Sigmoid colon (tissue), 7 donors: ENCODE measurements around the gene FLNB. TPM values are rescaled to one million over a fixed set of nuclear protein-coding genes. Genes with fewer than 3 reads are reported as not detected.

ENCODE experiments used
- DNase-seq: peaks from one replicate; pipeline ENCODE4 v3.0.0-alpha.2; 2019
- H3K27ac ChIP-seq, 4 donors: fragments of 200-600 bp; sonication (generic); one replicate each; pipeline ENCODE4 v1.5.1; 2016 to 2019; ENCODE audit warnings: mild to moderate bottlenecking in 1 of 4
- H3K27me3 ChIP-seq, 3 donors: fragments of 200-600 bp; sonication (generic); one replicate each; pipeline ENCODE4 v1.5.1; 2019; ENCODE audit warnings: mild to moderate bottlenecking in 1 of 3
- H3K36me3 ChIP-seq, 4 donors: fragments of 200-600 bp; sonication (generic); one replicate each; pipeline ENCODE4 v1.5.1; 2016 to 2019
- H3K4me1 ChIP-seq, 4 donors: fragments of 200-600 bp; sonication (generic); one replicate each; pipeline ENCODE4 v1.5.1; 2017 to 2019
- H3K4me3 ChIP-seq, 4 donors: fragments of 200-600 bp; sonication (generic); one replicate each; pipeline ENCODE4 v1.5.1; 2017 to 2019; ENCODE audit warnings: mild to moderate bottlenecking in 2 of 4, moderate library complexity in 1 of 4
- H3K9me3 ChIP-seq, 4 donors: fragments of 200-600 bp in 3 of 4; sonication (generic) in 3 of 4; one replicate each; pipeline versions ENCODE4 v1.5.1 to v1.6.1; 2013 to 2019
- CTCF ChIP-seq, 4 experiments: fragments of 450-650 bp in 3 of 4; fragments of 200-600 bp in 1 of 4; IDR thresholded peaks; one replicate each; pipeline ENCODE4 v1.5.1; 2016 to 2019; ENCODE audit warnings: antibody characterized with exemption in 4 of 4, mild to moderate bottlenecking in 3 of 4, moderate library complexity in 2 of 4
- EP300 ChIP-seq, 4 donors: sonication (generic); formaldehyde crosslinking; IDR thresholded peaks; one replicate each; pipeline ENCODE4 v1.6.1; 2017; ENCODE audit warnings: antibody characterized with exemption in 4 of 4
- POLR2A ChIP-seq, 2 donors: fragments of 450-650 bp; IDR thresholded peaks; one replicate each; pipeline ENCODE4 v1.6.1; 2016; ENCODE audit warnings: antibody characterized with exemption in 2 of 2, mild to moderate bottlenecking in 2 of 2, moderate library complexity in 2 of 2
- POLR2AphosphoS5 ChIP-seq, 4 donors: sonication (generic); formaldehyde crosslinking; IDR thresholded peaks; one replicate each; pipeline ENCODE4 v1.6.1; 2017; ENCODE audit warnings: antibody characterized with exemption in 4 of 4
- whole genome bisulfite sequencing, 2 donors: extraction: QIAGEN DNeasy Blood & Tissue Kit; methylation state at CpG; one replicate each; pipeline ENCODE4 v1.1.7; 2013; 5-methylcytosine and 5-hydroxymethylcytosine counted together
- intact Hi-C: fragments of 100-400 bp; cut with DNase I; formaldehyde crosslinking; loops from one replicate; pipeline ENCODE4 v1.15.1; 2023
- polyA plus RNA-seq, 3 donors: library from polyadenylated mRNA; stranded (reverse); fragments of 200-250 nt; gene quantifications; one replicate each; pipeline ENCODE4 v1.2.3, GENCODE V29; 2013
- total RNA-seq, 4 donors: library from RNA; depleted of rRNA; stranded (reverse); fragments of >200 nt; gene quantifications; one replicate each; pipeline ENCODE4 v1.1.0, GENCODE V29; 2016
- donor health status: healthy with polysubstance abuse.
- donor health status: Bipolar disorder and iron deficiency.
- donor health status: healthy.

Gene FLNB
- total and polyA plus RNA-seq, 7 donors: 51.7 to 277 (median 109) TPM

- no peak overlapping the region for H3K4me3 ChIP-seq
- H3K4me1 ChIP-seq: peaks cover 0 to 71% (median 62%) of the 10 kb centered on the region in 4 donors
- no peaks in the 10 kb centered on the region for H3K9me3 ChIP-seq
- H3K36me3 ChIP-seq: peaks cover 0 to 43% (median 17%) of the 10 kb centered on the region in 4 donors
- 80 to 84% methylated on average over 16 of the region's 16 CpGs for WGBS, 2 donors
- intact Hi-C loops: loop anchor here (2.0 to 10.0 kb wide), 4 partner anchors 32 to 280 kb away; partner anchors contain the start of gene FLNB
- DNase-seq: peak; percentile 70
- peak overlapping the region; percentile 65 to 92 (median 82) for H3K27ac ChIP-seq
- H3K27me3 ChIP-seq: no peaks in the 10 kb centered on the region
- TF ChIP-seq POLR2AphosphoS5 (IDR thresholded peaks at IDR 0.05): peak; percentile 4 to 50 (median 28)
- TF ChIP-seq CTCF (IDR thresholded peaks at IDR 0.05): no peak
These were observed 156.9 kb downstream of the FLNB start for GRCh38 chr3:58164906-58165821.

GRCh38 chr3:58167431-58168351 is 159.5 kb downstream of the FLNB start:
- Histone ChIP-seq H3K27me3 (no peaks in the 10 kb centered on the region), H3K27ac (peak overlapping the region; percentile 47 to 92 (median 82)), H3K4me1 (peaks cover 0 to 59% (median 52%) of the 10 kb centered on the region in 4 donors), H3K36me3 (peaks cover 0 to 50% (median 25%) of the 10 kb centered on the region in 4 donors), H3K4me3 (no peak overlapping the region), H3K9me3 (no peaks in the 10 kb centered on the region)
- intact Hi-C loops: loop anchor here (10.0 kb wide), 1 partner anchor 283 kb away; no protein-coding TSS in a partner anchor
- WGBS, 2 donors: 87 to 89% methylated on average over 16 of the region's 16 CpGs
- TF ChIP-seq CTCF (IDR thresholded peaks at IDR 0.05): peak; percentile 59 to 91 (median 78)
- TF ChIP-seq POLR2AphosphoS5 (IDR thresholded peaks at IDR 0.05): peak in 2 of 4 donors; percentile 39 to 44
- TF ChIP-seq EP300 (IDR thresholded peaks at IDR 0.05): no peak
- TF ChIP-seq POLR2A (IDR thresholded peaks at IDR 0.05): no peak
- peak; percentile 89 for DNase-seq

GRCh38 chr3:58168498-58168897 is 160.3 kb downstream of the FLNB start:
- peak overlapping the region in 3 of 4 donors; percentile 75 to 92 (median 88) for H3K27ac ChIP-seq
- no peaks in the 10 kb centered on the region for H3K27me3 ChIP-seq
- no peak overlapping the region for H3K4me3 ChIP-seq
- intact Hi-C loops: loop anchor here (10.0 kb wide), 1 partner anchor 284 kb away; no protein-coding TSS in a partner anchor
- H3K36me3 ChIP-seq: peaks cover 0 to 42% (median 20%) of the 10 kb centered on the region in 4 donors
- no peak for DNase-seq
- 90 to 95% methylated on average over 7 of the region's 7 CpGs for WGBS, 2 donors
- H3K9me3 ChIP-seq: no peaks in the 10 kb centered on the region
- TF ChIP-seq CTCF (IDR thresholded peaks at IDR 0.05) (no peak), POLR2AphosphoS5 (IDR thresholded peaks at IDR 0.05) (no peak), POLR2A (IDR thresholded peaks at IDR 0.05) (no peak), EP300 (IDR thresholded peaks at IDR 0.05) (no peak)
- peaks cover 0 to 59% (median 51%) of the 10 kb centered on the region in 4 donors for H3K4me1 ChIP-seq

- DNase-seq: no peak
- no peaks in the 10 kb centered on the region for H3K9me3 ChIP-seq
- WGBS, 2 donors: 92 to 94% methylated on average over 9 of the region's 9 CpGs
- peak overlapping the region in 2 of 4 donors; percentile 88 to 92 for H3K27ac ChIP-seq
- peaks cover 0 to 40% (median 20%) of the 10 kb centered on the region in 4 donors for H3K36me3 ChIP-seq
- peaks cover 0 to 59% (median 47%) of the 10 kb centered on the region in 4 donors for H3K4me1 ChIP-seq
- no peaks in the 10 kb centered on the region for H3K27me3 ChIP-seq
- TF ChIP-seq CTCF (IDR thresholded peaks at IDR 0.05): no peak
- no peak for TF ChIP-seq POLR2AphosphoS5 (IDR thresholded peaks at IDR 0.05)
- TF ChIP-seq EP300 (IDR thresholded peaks at IDR 0.05): no peak
- TF ChIP-seq POLR2A (IDR thresholded peaks at IDR 0.05): no peak
- intact Hi-C loops: loop anchor here (10.0 kb wide), 1 partner anchor 285 kb away; no protein-coding TSS in a partner anchor
- no peak overlapping the region for H3K4me3 ChIP-seq
These were observed 161.1 kb downstream of the FLNB start for GRCh38 chr3:58169371-58169770.
